ENCODE data around the gene LYZL4. TPM values are rescaled to one million over a fixed set of nuclear protein-coding genes. Genes with fewer than 3 reads are reported as not detected.

LYZL4 gene
- total and polyA plus RNA-seq, 2 of the 13 experiments (the other 11 are each of a cell fraction or from before 2014, with no cell fraction given) = not detected

GRCh38 chr3:42424911-42425310, 14.5 kb upstream of the LYZL4 start (continued):
- TF ChIP-seq TRIM24 (CRISPR knock-in tag; IDR thresholded peaks at IDR 0.05) (no peak), TBX2 (CRISPR knock-in tag; IDR thresholded peaks at IDR 0.05; ENCODE audit: borderline replicate concordance) (no peak), HHEX (CRISPR knock-in tag; IDR thresholded peaks at IDR 0.05) (no peak), HNF1A (IDR thresholded peaks at IDR 0.05; ENCODE audit: low read depth) (no peak), HNF1A (CRISPR knock-in tag; IDR thresholded peaks at IDR 0.05; ENCODE audit: borderline replicate concordance) (no peak), ZNF512B (CRISPR knock-in tag; IDR thresholded peaks at IDR 0.05; ENCODE audit: borderline replicate concordance) (no peak), ZNF451 (CRISPR knock-in tag; IDR thresholded peaks at IDR 0.05) (no peak), SATB2 (CRISPR knock-in tag; IDR thresholded peaks at IDR 0.05) (no peak), ZSCAN20 (CRISPR knock-in tag; IDR thresholded peaks at IDR 0.05; ENCODE audit: borderline replicate concordance) (no peak), NFKB2 (CRISPR knock-in tag; IDR thresholded peaks at IDR 0.05; ENCODE audit: borderline replicate concordance) (no peak), ZFX (CRISPR knock-in tag; IDR thresholded peaks at IDR 0.05; ENCODE audit: low read depth) (no peak), RBFOX2 (IDR thresholded peaks at IDR 0.05; ENCODE audit: low read depth, low read length) (no peak), RXRB (CRISPR knock-in tag; IDR thresholded peaks at IDR 0.05; ENCODE audit: borderline replicate concordance) (no peak), ELK4 (CRISPR knock-in tag; IDR thresholded peaks at IDR 0.05; ENCODE audit: borderline replicate concordance) (no peak)

Data from HepG2 (cell line).